ENCODE data around the gene AGPAT4.

- TF ChIP-seq GATA2 (IDR thresholded peaks at IDR 0.05; ENCODE audit: low read depth, low read length) (no peak), GATA3 (IDR thresholded peaks at IDR 0.05; ENCODE audit: low read depth, low read length) (no peak)
These were observed 19.8 kb downstream of the AGPAT4 start for GRCh38 chr6:161254126-161254463.
